GM19372 (cell line): ENCODE data around the gene GAL3ST1.
"Not testable (repeated sequence)": the region's sequence is repeated elsewhere in the genome, so short reads cannot be mapped to it uniquely, and the experiment has no call there.

Source experiments
- ATAC-seq: cut with Tn5 transposase; IDR thresholded peaks from one replicate; pipeline ENCODE4 v1.9.1; 2021; ENCODE audit warnings: mild to moderate bottlenecking, low read depth, moderate library complexity; ENCODE audit not compliant: unreplicated experiment

The GAL3ST1 gene

GRCh38 chr22:30600921-30601320, 26.5 kb upstream of the GAL3ST1 start:
- ATAC-seq = no peak

GRCh38 chr22:30598986-30599385, 24.5 kb upstream of the GAL3ST1 start:
- ATAC-seq = no peak

GRCh38 chr22:30596886-30597285, 22.4 kb upstream of the GAL3ST1 start:
- ATAC-seq = no peak

GRCh38 chr22:30596199-30596598, 21.7 kb upstream of the GAL3ST1 start:
- ATAC-seq = no peak

GRCh38 chr22:30592360-30592713, 17.9 kb upstream of the GAL3ST1 start:
- not testable (repeated sequence) for ATAC-seq

- peak; percentile 98 for ATAC-seq
Measured at GRCh38 chr22:30591588-30592359, 17.3 kb upstream of the GAL3ST1 start, which contains the start of gene PES1. Gene PES1 (minus strand): TSS chr22:30591910. CDS start chr22:30591833, 77 bp downstream.

- ATAC-seq = no peak
Measured at GRCh38 chr22:30591191-30591587, 16.7 kb upstream of the GAL3ST1 start.

- no peak for ATAC-seq
Measured at GRCh38 chr22:30586414-30586813, 11.9 kb upstream of the GAL3ST1 start.

GRCh38 chr22:30584441-30584840, 10.0 kb upstream of the GAL3ST1 start:
- no peak for ATAC-seq

GRCh38 chr22:30582788-30583545, 8.5 kb upstream of the GAL3ST1 start:
- ATAC-seq = no peak

- ATAC-seq = no peak
Measured at GRCh38 chr22:30582051-30582450, 7.6 kb upstream of the GAL3ST1 start.

- ATAC-seq = no peak
Measured at GRCh38 chr22:30580896-30581295, 6.4 kb upstream of the GAL3ST1 start.

GRCh38 chr22:30578481-30578880, 4.0 kb upstream of the GAL3ST1 start:
- no peak for ATAC-seq

GRCh38 chr22:30575859-30576258, 1.4 kb upstream of the GAL3ST1 start:
- ATAC-seq = no peak

GRCh38 chr22:30574997-30575671, 669 bp upstream of the GAL3ST1 start:
- ATAC-seq = no peak

GRCh38 chr22:30573594-30574094, 821 bp downstream of the GAL3ST1 start:
- ATAC-seq = no peak

- no peak for ATAC-seq
Measured at GRCh38 chr22:30572840-30573593, 1.4 kb downstream of the GAL3ST1 start.

GRCh38 chr22:30572210-30572609, 2.3 kb downstream of the GAL3ST1 start:
- no peak for ATAC-seq

- ATAC-seq = no peak
Measured at GRCh38 chr22:30569674-30570202, 4.7 kb downstream of the GAL3ST1 start.

- no peak for ATAC-seq
Measured at GRCh38 chr22:30568137-30568805, 6.2 kb downstream of the GAL3ST1 start.
